GM12875 (cell line): ENCODE results near the gene RUNX2.

Source experiments
- H3K4me3 ChIP-seq: one replicate; pipeline ENCODE4 v1.5.1; 2011; ENCODE audit warnings: low read depth, low read length, control low read depth
- CTCF ChIP-seq: IDR thresholded peaks from 2 replicates; pipeline ENCODE4 v1.5.1; 2011; ENCODE audit warnings: low read depth, mild to moderate bottlenecking, control low read depth, inconsistent platforms, low read length, moderate library complexity, borderline replicate concordance; ENCODE audit not compliant: insufficient read depth

RUNX2 gene

GRCh38 chr6:45707176-45707575 lies 379.0 kb downstream of the RUNX2 start:
- no peak for TF ChIP-seq CTCF
- H3K4me3 ChIP-seq, result no peak overlapping the region

DNA sequence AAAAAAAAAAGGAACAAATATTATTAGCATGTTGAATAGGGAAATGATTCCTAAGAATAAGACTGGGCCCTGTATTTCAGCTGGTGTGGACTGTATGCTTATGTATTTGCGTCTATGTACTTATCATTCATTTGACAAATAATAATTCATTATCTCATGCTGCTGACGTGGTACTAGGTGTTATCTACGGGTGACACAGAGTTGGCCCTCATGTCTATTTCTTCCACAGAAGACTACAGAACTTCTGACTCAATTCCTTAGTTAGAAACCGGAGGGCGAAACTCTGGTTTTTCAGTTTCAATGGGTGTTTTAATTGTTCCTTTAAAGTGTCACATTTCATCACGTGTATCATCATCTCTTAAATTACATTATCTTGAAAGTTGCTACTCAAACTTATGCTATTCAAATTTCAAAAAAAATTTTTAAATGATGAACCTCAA lies 381.7 kb downstream of the RUNX2 start:
- TF ChIP-seq CTCF, result no peak
- no peak overlapping the region for H3K4me3 ChIP-seq

GRCh38 chr6:45710304-45710821 lies 382.2 kb downstream of the RUNX2 start:
- H3K4me3 ChIP-seq, result no peak overlapping the region
- no peak for TF ChIP-seq CTCF

DNA sequence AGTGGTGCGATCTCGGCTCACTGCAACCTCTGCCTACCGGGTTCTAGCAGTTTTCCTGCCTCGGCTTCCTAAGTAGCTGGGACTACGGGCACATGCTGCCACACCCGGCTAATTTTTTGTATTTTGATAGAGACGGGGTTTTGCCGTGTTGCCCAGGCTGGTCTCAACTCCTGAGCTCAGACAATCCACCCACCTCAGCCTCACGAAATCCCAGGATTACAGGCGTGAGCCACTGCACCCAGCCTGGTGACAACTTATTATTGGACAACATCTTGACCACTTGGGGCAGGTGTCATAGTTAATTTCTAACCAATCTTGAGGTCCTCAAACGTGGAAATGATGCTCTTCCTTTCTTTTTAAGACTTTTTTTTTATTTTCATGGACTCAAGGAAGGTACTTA lies 383.9 kb downstream of the RUNX2 start:
- no peak overlapping the region for H3K4me3 ChIP-seq
- no peak for TF ChIP-seq CTCF

GRCh38 chr6:45712786-45713185 lies 384.7 kb downstream of the RUNX2 start:
- H3K4me3 ChIP-seq, result no peak overlapping the region
- TF ChIP-seq CTCF, result no peak
